Body of pancreas (tissue), 4 donors: ENCODE measurements around the gene TMEM255B.

Experiments used
- POLR2A ChIP-seq, 3 donors: fragments of 450-650 bp; IDR thresholded peaks; one replicate each; pipeline ENCODE4 v1.6.1; 2016; ENCODE audit warnings: antibody characterized with exemption in 3 of 3, mild to moderate bottlenecking in 2 of 3
- TF ChIP-seq, protein P1 (sequence below), 7 experiments: fragments of 450-650 bp in 4 of 7; fragments of 200-600 bp in 3 of 7; sonication (generic) in 3 of 7; IDR thresholded peaks; one replicate each; pipeline ENCODE4 v1.5.1; 2016 to 2019; ENCODE audit warnings: antibody characterized with exemption in 7 of 7

- TF ChIP-seq, protein P1, sequence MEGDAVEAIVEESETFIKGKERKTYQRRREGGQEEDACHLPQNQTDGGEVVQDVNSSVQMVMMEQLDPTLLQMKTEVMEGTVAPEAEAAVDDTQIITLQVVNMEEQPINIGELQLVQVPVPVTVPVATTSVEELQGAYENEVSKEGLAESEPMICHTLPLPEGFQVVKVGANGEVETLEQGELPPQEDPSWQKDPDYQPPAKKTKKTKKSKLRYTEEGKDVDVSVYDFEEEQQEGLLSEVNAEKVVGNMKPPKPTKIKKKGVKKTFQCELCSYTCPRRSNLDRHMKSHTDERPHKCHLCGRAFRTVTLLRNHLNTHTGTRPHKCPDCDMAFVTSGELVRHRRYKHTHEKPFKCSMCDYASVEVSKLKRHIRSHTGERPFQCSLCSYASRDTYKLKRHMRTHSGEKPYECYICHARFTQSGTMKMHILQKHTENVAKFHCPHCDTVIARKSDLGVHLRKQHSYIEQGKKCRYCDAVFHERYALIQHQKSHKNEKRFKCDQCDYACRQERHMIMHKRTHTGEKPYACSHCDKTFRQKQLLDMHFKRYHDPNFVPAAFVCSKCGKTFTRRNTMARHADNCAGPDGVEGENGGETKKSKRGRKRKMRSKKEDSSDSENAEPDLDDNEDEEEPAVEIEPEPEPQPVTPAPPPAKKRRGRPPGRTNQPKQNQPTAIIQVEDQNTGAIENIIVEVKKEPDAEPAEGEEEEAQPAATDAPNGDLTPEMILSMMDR (IDR thresholded peaks at IDR 0.05), result no peak
- no peak for TF ChIP-seq POLR2A (IDR thresholded peaks at IDR 0.05)
These were observed 47.5 kb downstream of the TMEM255B start for GRCh38 chr13:113806526-113806925.
